Breast epithelium (tissue), 3 donors: Measurements from ENCODE around the gene FIZ1.

Experiments
- CTCF ChIP-seq, 3 donors: fragments of 450-650 bp; IDR thresholded peaks; one replicate each; pipeline ENCODE4 v1.5.1; 2016 to 2017; ENCODE audit warnings: antibody characterized with exemption in 3 of 3, mild to moderate bottlenecking in 3 of 3, moderate library complexity in 3 of 3
- POLR2A ChIP-seq: fragments of 450-650 bp; IDR thresholded peaks from one replicate; pipeline ENCODE4 v1.6.1; 2016; ENCODE audit warnings: antibody characterized with exemption, mild to moderate bottlenecking, moderate library complexity
- POLR2AphosphoS5 ChIP-seq, 3 donors: sonication (generic); formaldehyde crosslinking; IDR thresholded peaks; one replicate each; pipeline ENCODE4 v1.6.1; 2017; ENCODE audit warnings: antibody characterized with exemption in 3 of 3

GRCh38 chr19:55621205-55621672, 21.9 kb upstream of the FIZ1 start:
- TF ChIP-seq POLR2A, result no peak
- no peak for TF ChIP-seq CTCF (IDR thresholded peaks at IDR 0.05)
- TF ChIP-seq POLR2AphosphoS5 (IDR thresholded peaks at IDR 0.05), result no peak
